ENCODE data around the gene SHISA3. TPM values are rescaled to one million over a fixed set of nuclear protein-coding genes. Genes with fewer than 3 reads are reported as not detected.

The SHISA3 gene
- total RNA-seq, 1 experiment from 2014 or later: not detected

DNA sequence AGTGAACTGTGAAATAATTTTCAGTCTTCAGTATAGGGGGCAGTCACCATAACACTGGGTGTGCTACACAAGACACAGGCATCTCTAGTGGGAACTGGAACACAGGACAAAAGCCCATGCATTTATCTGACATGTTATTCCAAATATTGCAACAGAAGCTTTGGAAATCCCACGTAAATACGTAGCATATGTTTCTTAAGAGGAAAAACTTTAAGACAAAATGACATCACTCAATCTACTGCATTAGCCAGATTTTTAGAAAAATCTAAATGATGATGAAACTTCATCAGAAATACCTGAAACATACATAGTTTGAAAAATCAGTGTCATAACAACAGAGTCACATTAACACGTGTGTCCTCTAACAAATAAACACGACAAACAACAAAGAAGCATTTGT lies 14.5 kb downstream of the SHISA3 start:
- H3K9me3 ChIP-seq (ENCODE audit: low read length): no peaks in the 10 kb centered on the region
- no peak overlapping the region for H3K4me3 ChIP-seq (ENCODE audit: low read length)
- H3K4me1 ChIP-seq (ENCODE audit: low read length): no peaks in the 10 kb centered on the region
- no peaks in the 10 kb centered on the region for H3K79me2 ChIP-seq (ENCODE audit: low read length)
- H3K9ac ChIP-seq (ENCODE audit: low read length): no peak overlapping the region
- H4K20me1 ChIP-seq (ENCODE audit: insufficient read depth, low read depth, low read length): no peaks in the 10 kb centered on the region
- no peak overlapping the region for H3K27ac ChIP-seq (ENCODE audit: low read length)
- DNase-seq: no peak
- H3K9me2 ChIP-seq (replicated peaks; ENCODE audit: insufficient read depth, low read length): no peaks in the 10 kb centered on the region
- no peak overlapping the region for H3K4me2 ChIP-seq (ENCODE audit: low read depth, low read length, poor library complexity, severe bottlenecking)
- H3K36me3 ChIP-seq (ENCODE audit: insufficient read depth, low read length): no peaks in the 10 kb centered on the region; the same call in 1 of the 2 replicates
- no peaks in the 10 kb centered on the region for H3K27me3 ChIP-seq (ENCODE audit: low read length)
- H2AFZ ChIP-seq (ENCODE audit: low read length): no peak overlapping the region

DNA sequence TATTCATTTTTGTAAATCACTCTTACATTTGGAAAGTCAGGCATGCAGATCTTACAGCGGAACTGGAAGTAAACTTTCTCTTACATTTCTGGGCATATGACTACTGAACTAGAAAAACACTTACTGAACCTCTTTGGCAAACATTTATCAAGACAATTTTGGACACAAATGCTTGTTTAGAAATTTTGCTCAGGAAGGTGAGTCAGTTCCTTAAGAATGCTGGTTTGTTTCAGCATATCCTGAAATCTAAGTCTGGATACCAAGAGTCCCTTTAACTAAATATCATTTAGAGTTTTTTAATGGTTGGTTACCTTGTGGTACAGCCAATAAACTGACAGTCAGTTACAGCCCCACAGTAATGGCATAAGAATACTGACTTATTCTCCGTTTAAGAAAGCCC lies 15.0 kb downstream of the SHISA3 start:
- Histone ChIP-seq H3K4me1 (ENCODE audit: low read length) (no peaks in the 10 kb centered on the region), H3K4me3 (ENCODE audit: low read length) (no peak overlapping the region), H4K20me1 (ENCODE audit: insufficient read depth, low read depth, low read length) (no peaks in the 10 kb centered on the region), H2AFZ (ENCODE audit: low read length) (no peak overlapping the region), H3K27me3 (ENCODE audit: low read length) (no peaks in the 10 kb centered on the region), H3K9me2 (replicated peaks; ENCODE audit: insufficient read depth, low read length) (no peaks in the 10 kb centered on the region), H3K36me3 (ENCODE audit: insufficient read depth, low read length) (no peaks in the 10 kb centered on the region; the same call in 1 of the 2 replicates), H3K79me2 (ENCODE audit: low read length) (no peaks in the 10 kb centered on the region), H3K27ac (ENCODE audit: low read length) (no peak overlapping the region), H3K9ac (ENCODE audit: low read length) (no peak overlapping the region), H3K4me2 (ENCODE audit: low read depth, low read length, poor library complexity, severe bottlenecking) (no peak overlapping the region), H3K9me3 (ENCODE audit: low read length) (no peaks in the 10 kb centered on the region)
- DNase-seq: no peak

GRCh38 chr4:42415281-42415680 lies 18.0 kb downstream of the SHISA3 start:
- Histone ChIP-seq H3K9me3 (ENCODE audit: low read length) (no peaks in the 10 kb centered on the region), H3K9me2 (replicated peaks; ENCODE audit: insufficient read depth, low read length) (no peaks in the 10 kb centered on the region), H3K4me1 (ENCODE audit: low read length) (no peaks in the 10 kb centered on the region), H3K36me3 (ENCODE audit: insufficient read depth, low read length) (peaks cover 7% of the 10 kb centered on the region; the same call in 1 of the 2 replicates), H3K27me3 (ENCODE audit: low read length) (no peaks in the 10 kb centered on the region), H2AFZ (ENCODE audit: low read length) (no peak overlapping the region), H3K79me2 (ENCODE audit: low read length) (no peaks in the 10 kb centered on the region), H3K4me2 (ENCODE audit: low read depth, low read length, poor library complexity, severe bottlenecking) (no peak overlapping the region), H3K27ac (ENCODE audit: low read length) (no peak overlapping the region), H3K9ac (ENCODE audit: low read length) (no peak overlapping the region), H3K4me3 (ENCODE audit: low read length) (no peak overlapping the region), H4K20me1 (ENCODE audit: insufficient read depth, low read depth, low read length) (no peaks in the 10 kb centered on the region)
- DNase-seq: no peak

GRCh38 chr4:42416017-42416416 lies 18.7 kb downstream of the SHISA3 start:
- Histone ChIP-seq H3K27me3 (ENCODE audit: low read length) (no peaks in the 10 kb centered on the region), H3K9me3 (ENCODE audit: low read length) (no peaks in the 10 kb centered on the region), H2AFZ (ENCODE audit: low read length) (no peak overlapping the region), H4K20me1 (ENCODE audit: insufficient read depth, low read depth, low read length) (no peaks in the 10 kb centered on the region), H3K9me2 (replicated peaks; ENCODE audit: insufficient read depth, low read length) (no peaks in the 10 kb centered on the region), H3K4me1 (ENCODE audit: low read length) (no peaks in the 10 kb centered on the region), H3K79me2 (ENCODE audit: low read length) (no peaks in the 10 kb centered on the region), H3K27ac (ENCODE audit: low read length) (no peak overlapping the region), H3K36me3 (ENCODE audit: insufficient read depth, low read length) (peaks cover 7% of the 10 kb centered on the region; the same call in 1 of the 2 replicates), H3K9ac (ENCODE audit: low read length) (no peak overlapping the region), H3K4me3 (ENCODE audit: low read length) (no peak overlapping the region), H3K4me2 (ENCODE audit: low read depth, low read length, poor library complexity, severe bottlenecking) (no peak overlapping the region)
- DNase-seq: no peak

GRCh38 chr4:42417550-42417949 lies 20.3 kb downstream of the SHISA3 start:
- Histone ChIP-seq H3K79me2 (ENCODE audit: low read length) (no peaks in the 10 kb centered on the region), H3K9ac (ENCODE audit: low read length) (no peak overlapping the region), H3K4me2 (ENCODE audit: low read depth, low read length, poor library complexity, severe bottlenecking) (no peak overlapping the region), H3K4me1 (ENCODE audit: low read length) (no peaks in the 10 kb centered on the region), H4K20me1 (ENCODE audit: insufficient read depth, low read depth, low read length) (no peaks in the 10 kb centered on the region), H3K4me3 (ENCODE audit: low read length) (no peak overlapping the region), H3K9me3 (ENCODE audit: low read length) (no peaks in the 10 kb centered on the region), H3K36me3 (ENCODE audit: insufficient read depth, low read length) (peaks cover 14% of the 10 kb centered on the region; the same call in 1 of the 2 replicates), H3K27me3 (ENCODE audit: low read length) (no peaks in the 10 kb centered on the region), H3K9me2 (replicated peaks; ENCODE audit: insufficient read depth, low read length) (no peaks in the 10 kb centered on the region), H3K27ac (ENCODE audit: low read length) (no peak overlapping the region), H2AFZ (ENCODE audit: low read length) (no peak overlapping the region)
- DNase-seq: no peak

DNA sequence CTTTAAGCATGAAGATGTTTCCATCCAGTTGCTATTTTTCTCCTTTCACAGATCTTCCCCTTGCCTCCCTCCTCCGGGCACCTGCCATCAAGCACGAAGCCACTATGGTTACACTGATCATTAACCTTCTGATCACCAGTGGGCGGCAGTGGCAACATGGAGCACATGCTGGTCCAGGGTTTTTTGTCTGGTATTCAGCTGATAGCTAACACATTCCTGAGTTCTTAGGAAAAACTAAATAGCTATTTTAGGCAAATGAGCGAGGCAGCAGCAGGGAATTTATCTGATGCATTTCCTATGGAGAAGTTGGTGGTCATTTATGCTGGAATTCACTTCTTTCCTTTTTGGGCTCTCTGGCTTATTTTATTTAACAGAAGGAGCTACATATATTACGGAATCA lies 22.9 kb downstream of the SHISA3 start:
- Histone ChIP-seq H3K9me2 (replicated peaks; ENCODE audit: insufficient read depth, low read length) (no peaks in the 10 kb centered on the region), H3K27ac (ENCODE audit: low read length) (no peak overlapping the region), H3K27me3 (ENCODE audit: low read length) (no peaks in the 10 kb centered on the region), H3K79me2 (ENCODE audit: low read length) (no peaks in the 10 kb centered on the region), H3K4me1 (ENCODE audit: low read length) (no peaks in the 10 kb centered on the region), H3K4me2 (ENCODE audit: low read depth, low read length, poor library complexity, severe bottlenecking) (no peak overlapping the region), H3K9me3 (ENCODE audit: low read length) (no peaks in the 10 kb centered on the region), H2AFZ (ENCODE audit: low read length) (no peak overlapping the region), H3K9ac (ENCODE audit: low read length) (no peak overlapping the region), H3K36me3 (ENCODE audit: insufficient read depth, low read length) (peaks cover 16% of the 10 kb centered on the region; the same call in 1 of the 2 replicates), H4K20me1 (ENCODE audit: insufficient read depth, low read depth, low read length) (no peaks in the 10 kb centered on the region), H3K4me3 (ENCODE audit: low read length) (no peak overlapping the region)
- no peak for DNase-seq

DNA sequence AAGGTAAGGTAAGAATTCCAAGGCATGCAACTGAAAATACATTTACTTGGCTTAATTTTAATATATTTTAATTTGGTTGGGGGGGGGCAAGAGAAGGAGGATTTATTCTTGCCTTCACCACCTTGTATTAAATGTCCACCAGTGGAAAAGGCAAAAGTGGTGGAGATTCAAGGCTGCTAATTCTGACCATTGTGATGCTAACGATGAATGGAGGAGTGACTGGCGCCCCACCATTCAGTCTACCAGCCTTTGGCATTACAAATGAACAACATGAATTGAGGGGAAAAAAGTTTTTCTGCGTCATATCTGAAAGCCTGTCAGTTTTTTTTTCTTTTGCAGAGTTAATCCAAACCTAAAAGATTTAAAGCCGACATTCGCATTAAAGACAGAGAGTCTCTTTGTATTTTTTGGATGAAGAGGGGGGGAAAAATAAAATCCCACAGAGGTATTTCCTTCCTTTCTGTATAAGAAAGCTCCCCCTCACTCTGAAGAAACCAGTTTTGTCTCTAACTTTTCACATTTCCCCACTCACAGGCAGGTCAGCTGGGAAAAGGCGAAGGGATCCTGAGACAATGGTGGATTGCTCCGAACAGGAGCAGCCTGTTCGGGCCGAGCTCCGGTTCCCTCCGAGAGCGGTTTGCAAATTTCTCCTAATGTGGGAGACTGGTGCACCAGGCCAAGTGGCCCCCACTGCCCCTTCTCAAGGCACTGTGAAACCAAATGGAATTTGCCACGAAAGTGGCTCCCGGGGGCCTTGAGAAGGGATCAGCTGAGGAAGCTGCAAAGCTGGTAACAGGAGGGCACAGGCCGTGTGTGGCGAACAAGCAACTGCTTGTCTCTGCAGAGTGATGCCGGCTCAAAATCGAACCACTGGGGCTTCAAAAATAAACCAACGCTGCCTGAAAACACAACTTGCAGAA lies 28.1 kb downstream of the SHISA3 start:
- peaks cover 11% of the 10 kb centered on the region; the same call in 1 of the 2 replicates for H3K36me3 ChIP-seq (ENCODE audit: insufficient read depth, low read length)
- no peak overlapping the region for H3K4me2 ChIP-seq (ENCODE audit: low read depth, low read length, poor library complexity, severe bottlenecking)
- H3K9me2 ChIP-seq (replicated peaks; ENCODE audit: insufficient read depth, low read length): no peaks in the 10 kb centered on the region
- no peaks in the 10 kb centered on the region for H3K4me1 ChIP-seq (ENCODE audit: low read length)
- no peaks in the 10 kb centered on the region for H3K27me3 ChIP-seq (ENCODE audit: low read length)
- H3K4me3 ChIP-seq (ENCODE audit: low read length): no peak overlapping the region
- no peak overlapping the region for H3K27ac ChIP-seq (ENCODE audit: low read length)
- H4K20me1 ChIP-seq (ENCODE audit: insufficient read depth, low read depth, low read length): no peaks in the 10 kb centered on the region
- no peak overlapping the region for H3K9ac ChIP-seq (ENCODE audit: low read length)
- H3K79me2 ChIP-seq (ENCODE audit: low read length): no peaks in the 10 kb centered on the region
- H3K9me3 ChIP-seq (ENCODE audit: low read length): no peaks in the 10 kb centered on the region
- H2AFZ ChIP-seq (ENCODE audit: low read length): no peak overlapping the region
- no peak for DNase-seq

- Histone ChIP-seq H3K4me2 (ENCODE audit: low read depth, low read length, poor library complexity, severe bottlenecking) (no peak overlapping the region), H3K27ac (ENCODE audit: low read length) (no peak overlapping the region), H3K79me2 (ENCODE audit: low read length) (no peaks in the 10 kb centered on the region)
Observed at GRCh38 chr4:42428036-42428435, 30.7 kb downstream of the SHISA3 start.

More at GRCh38 chr4:42428036-42428435, 30.7 kb downstream of the SHISA3 start:
- Histone ChIP-seq H3K4me1 (ENCODE audit: low read length) (no peaks in the 10 kb centered on the region), H2AFZ (ENCODE audit: low read length) (no peak overlapping the region), H4K20me1 (ENCODE audit: insufficient read depth, low read depth, low read length) (no peaks in the 10 kb centered on the region), H3K9ac (ENCODE audit: low read length) (no peak overlapping the region), H3K9me3 (ENCODE audit: low read length) (no peaks in the 10 kb centered on the region), H3K36me3 (ENCODE audit: insufficient read depth, low read length) (0 out of 2 replicates have a peak, but pooled peaks cover 3% of the 10 kb centered on the region), H3K4me3 (ENCODE audit: low read length) (no peak overlapping the region), H3K27me3 (ENCODE audit: low read length) (no peaks in the 10 kb centered on the region), H3K9me2 (replicated peaks; ENCODE audit: insufficient read depth, low read length) (no peaks in the 10 kb centered on the region)
- no peak for DNase-seq
